Measurements from ENCODE around the gene BCL7A. TPM values are rescaled to one million over a fixed set of nuclear protein-coding genes. Genes with fewer than 3 reads are reported as not detected.

BCL7A gene
- polyA plus RNA-seq, 1 of the 3 experiments (the other 2 are of a cell fraction): 34.0 TPM

GRCh38 chr12:122094137-122094734 is 72.6 kb downstream of the BCL7A start (continued):
- TF ChIP-seq RFX5 (IDR thresholded peaks at IDR 0.05; ENCODE audit: low read length) (no peak), SMC3 (IDR thresholded peaks at IDR 0.05; ENCODE audit: low read depth, low read length) (no peak), PBX3 (IDR thresholded peaks at IDR 0.05) (no peak), IRF3 (IDR thresholded peaks at IDR 0.05; ENCODE audit: low read depth, low read length) (no peak), JUND (IDR thresholded peaks at IDR 0.05) (no peak), POLR2AphosphoS5 (IDR thresholded peaks at IDR 0.05; ENCODE audit: low read depth, low read length) (no peak), GABPA (IDR thresholded peaks at IDR 0.05; ENCODE audit: low read depth) (no peak), TCF12 (IDR thresholded peaks at IDR 0.05) (no peak), CHD2 (IDR thresholded peaks at IDR 0.05; ENCODE audit: low read length, partially characterized antibody) (no peak)

GRCh38 chr12:122094735-122095631 is 73.3 kb downstream of the BCL7A start:
- Histone ChIP-seq H4K20me1 (ENCODE audit: insufficient read depth) (peaks cover 50% of the 10 kb centered on the region), H3K9me2 (no peaks in the 10 kb centered on the region), H2AFZ (ENCODE audit: low read depth) (no peak overlapping the region), H3K9ac (no peak overlapping the region), H3F3A (replicated peaks; ENCODE audit: insufficient read depth) (peaks cover 36% of the 10 kb centered on the region), H3K4me2 (no peak overlapping the region), H3K9me3 (no peaks in the 10 kb centered on the region), H3K79me2 (ENCODE audit: insufficient read depth) (peaks cover 88% of the 10 kb centered on the region), H3K27ac (ENCODE audit: low read depth in 2 of 2, low read length in 1 of 2) (peak overlapping the region in 1 of 2 experiments; percentile 31; a peak in 1 of 4 replicates), H3K27me3 (ENCODE audit: insufficient read depth) (no peaks in the 10 kb centered on the region), H3K36me3 (replicated peaks in 1 of 2; ENCODE audit: control insufficient read depth in 1 of 2, insufficient read depth in 2 of 2, low read length in 1 of 2) (no peaks in the 10 kb centered on the region), H3K4me1 (ENCODE audit: control insufficient read depth in 1 of 2, insufficient read depth in 2 of 2, low read depth in 1 of 2, low read length in 1 of 2) (peaks cover 27 to 35% of the 10 kb centered on the region in 2 experiments), H3K4me3 (ENCODE audit: low read depth in 2 of 2, low read length in 1 of 2) (no peak overlapping the region)
- no peak for DNase-seq
- ChIA-PET POLR2A (no interaction called here), CTCF (interaction anchor here (0.6 to 2.1 kb wide), 4 partner anchors 14 to 40 kb away, joined by 3 to 6 read pairs (median 4); no protein-coding TSS in a partner anchor)
- TF ChIP-seq MEF2A (IDR thresholded peaks at IDR 0.05; ENCODE audit: borderline replicate concordance, low read depth) (no peak), MXI1 (IDR thresholded peaks at IDR 0.05; ENCODE audit: low read depth, low read length) (no peak), GATA2 (CRISPR knock-in tag; IDR thresholded peaks at IDR 0.05) (no peak), POLR2AphosphoS5 (IDR thresholded peaks at IDR 0.05; ENCODE audit: low read depth, low read length) (no peak), USF2 (IDR thresholded peaks at IDR 0.05; ENCODE audit: borderline replicate concordance, low read depth, low read length) (no peak)
- WGBS (ENCODE audit: low lambda C conversion rate): 97% methylated on average over 10 of the region's 10 CpGs
